K562 (cell line): ENCODE measurements around the gene PON1. TPM values are rescaled to one million over a fixed set of nuclear protein-coding genes. Genes with fewer than 3 reads are reported as not detected.

Experiments used
- ATAC-seq: fragments of 200-7000 bp; cut with Tn5 transposase; 3 replicates; pipeline ENCODE4 v1.9.1; 2020; ENCODE audit warnings: moderate library complexity
- BruUV-seq: library from RNA; stranded (reverse); fragments of 400-500 nt; replicated peaks from 2 replicates; lab custom pipeline; 2021; lab: Mats Ljungman, UMichigan
- CTCF ChIA-PET: fragments of 300-600 bp; formaldehyde crosslinking; extraction: SDS; loops from one replicate; lab custom pipeline; 2021; ENCODE audit warnings: low intra/inter-chr PET ratio; lab: Yijun Ruan, JAX
- POLR2A ChIA-PET: fragments of 300-600, 350-650 bp; sonication (Branson Sonifier 250); formaldehyde crosslinking; extraction: SDS; loops from one replicate; lab custom pipeline; 2021; ENCODE audit warnings: antibody characterized with exemption, inconsistent platforms; lab: Yijun Ruan, JAX
- DNase-seq, 4 experiments: peaks; one replicate each; pipeline versions ENCODE4 v3.0.0 to v3.0.0-alpha.2; 2011 to 2018; ENCODE audit warnings: low spot score in 3 of 4, mixed read lengths in 3 of 4; ENCODE audit errors: extremely low read depth in 1 of 4
- FAIRE-seq: peaks from 2 replicates; lab custom pipeline; 2011; peaks lifted over from hg19 to GRCh38; lab: Jason Lieb, UNC
- H2AFZ ChIP-seq: 2 replicates; pipeline ENCODE4 v1.6.0; 2011; ENCODE audit warnings: low read depth, low read length, control low read depth, inconsistent platforms
- H3K27ac ChIP-seq: fragments of 200-600 bp; 3 replicates; pipeline ENCODE4 v1.8.0; 2011; ENCODE audit warnings: low read depth, mild to moderate bottlenecking, control low read depth, inconsistent platforms, low read length, moderate library complexity, mixed read lengths; ENCODE audit errors: extremely low read depth
- H3K27me3 ChIP-seq, 2 experiments: fragments of 300-600 bp in 1 of 2; 2 replicates in 1 of 2; 3 replicates in 1 of 2; pipeline versions ENCODE4 v1.6.0 to v1.8.0; 2011; ENCODE audit warnings: inconsistent platforms in 2 of 2, low read length in 2 of 2, mild to moderate bottlenecking in 1 of 2, mixed read lengths in 1 of 2, moderate library complexity in 1 of 2; ENCODE audit not compliant: control insufficient read depth in 2 of 2, insufficient read depth in 2 of 2
- H3K36me3 ChIP-seq: fragments of 300-600 bp; 3 replicates; pipeline ENCODE4 v1.8.0; 2011; ENCODE audit warnings: mild to moderate bottlenecking, low read length, inconsistent platforms; ENCODE audit not compliant: control insufficient read depth, insufficient read depth
- H3K4me1 ChIP-seq, 2 experiments: fragments of 200-600 bp in 1 of 2; replicated peaks in 1 of 2; 2 replicates in 1 of 2; 3 replicates in 1 of 2; pipeline versions ENCODE4 v1.5.1 to v1.8.0; 2011; ENCODE audit warnings: inconsistent platforms in 2 of 2, low read length in 2 of 2, mild to moderate bottlenecking in 1 of 2, mixed read lengths in 1 of 2, moderate library complexity in 1 of 2; ENCODE audit not compliant: control insufficient read depth in 2 of 2, insufficient read depth in 2 of 2
- H3K4me2 ChIP-seq: 2 replicates; pipeline ENCODE4 v1.6.1; 2011; ENCODE audit warnings: low read length, control low read depth, inconsistent platforms, mixed read lengths; ENCODE audit not compliant: insufficient read depth
- H3K4me3 ChIP-seq: fragments of 200-600 bp; sonication (generic), shearing (Covaris generic); 2 replicates; pipeline ENCODE4 v1.5.1; 2016; ENCODE audit warnings: control low read depth, inconsistent platforms
- H3K79me2 ChIP-seq: fragments of 200-600 bp; 3 replicates; pipeline ENCODE4 v1.8.0; 2011; ENCODE audit warnings: low read length, inconsistent platforms; ENCODE audit not compliant: control insufficient read depth, insufficient read depth
- H3K9ac ChIP-seq, 2 experiments: 2 replicates each; pipeline versions ENCODE4 v1.6.0 to v1.6.1; 2011; ENCODE audit warnings: low read depth in 2 of 2, low read length in 2 of 2, control low read depth in 1 of 2, inconsistent platforms in 1 of 2, mild to moderate bottlenecking in 1 of 2, mixed read lengths in 1 of 2; ENCODE audit not compliant: insufficient read depth in 1 of 2
- H3K9me1 ChIP-seq: one replicate; pipeline ENCODE4 v1.6.0; 2011; ENCODE audit warnings: inconsistent platforms, mild to moderate bottlenecking, low read length, moderate library complexity; ENCODE audit not compliant: control insufficient read depth, insufficient read depth
- H3K9me3 ChIP-seq: replicated peaks from 2 replicates; pipeline ENCODE4 v1.5.1; 2011; ENCODE audit warnings: low read depth, low read length, inconsistent platforms; ENCODE audit not compliant: control insufficient read depth, insufficient read depth
- H4K20me1 ChIP-seq: replicated peaks from 2 replicates; pipeline ENCODE4 v1.6.1; 2011; ENCODE audit warnings: low read length, inconsistent platforms, mixed read lengths; ENCODE audit not compliant: control insufficient read depth, insufficient read depth
- CBFA2T2 ChIP-seq: fragments of 450-650 bp; conservative IDR thresholded peaks from 2 replicates; pipeline ENCODE4 v1.6.1; 2017; ENCODE audit warnings: mild to moderate bottlenecking
- CTCF ChIP-seq, 3 experiments: IDR thresholded peaks in 2 of 3; conservative IDR thresholded peaks in 1 of 3; 2 replicates each; pipeline ENCODE4 v1.5.1; 2011 to 2012; ENCODE audit warnings: low read length in 3 of 3, mild to moderate bottlenecking in 3 of 3, control low read depth in 2 of 3, improper control_type of control experiment in 1 of 3, inconsistent platforms in 1 of 3, low read depth in 1 of 3, mixed read lengths in 1 of 3, moderate library complexity in 1 of 3; ENCODE audit not compliant: insufficient read depth in 2 of 3
- NFATC3 ChIP-seq: fragments of 450-650 bp; IDR thresholded peaks from 2 replicates; pipeline ENCODE4 v1.6.1; 2017; ENCODE audit warnings: mild to moderate bottlenecking
- NFRKB ChIP-seq: fragments of 450-650 bp; IDR thresholded peaks from 2 replicates; pipeline ENCODE4 v1.6.1; 2016; ENCODE audit warnings: low read depth
- TFAP4 ChIP-seq: sonication (generic); formaldehyde crosslinking; IDR thresholded peaks from 2 replicates; pipeline ENCODE4 v1.8.0; 2022; ENCODE audit warnings: missing genetic modification reagents, mild to moderate bottlenecking, moderate library complexity, borderline replicate concordance
- ZC3H11A ChIP-seq: IDR thresholded peaks from 2 replicates; pipeline ENCODE4 v1.6.1; 2012; ENCODE audit warnings: low read depth, low read length, improper control_type of control experiment
- ZNF318 ChIP-seq, 2 experiments: fragments of 450-650 bp; IDR thresholded peaks; 2 replicates each; pipeline ENCODE4 v1.6.1; 2016; ENCODE audit warnings: mild to moderate bottlenecking in 2 of 2, borderline replicate concordance in 1 of 2, low read depth in 1 of 2, moderate library complexity in 1 of 2
- WGBS: fragments of 100-300 bp; shearing (Covaris generic); methylation state at CpG from one replicate; pipeline ENCODE4 v1.1.6; 2016; ENCODE audit warnings: low coverage, mixed read lengths; ENCODE audit not compliant: insufficient coverage; ENCODE audit errors: missing lambda C conversion rate; 5-methylcytosine and 5-hydroxymethylcytosine counted together
- in situ Hi-C: fragments of 300-500 bp; cut with MboI; formaldehyde crosslinking; loops from 4 replicates; pipeline ENCODE4 v1.15.0; 2018; ENCODE audit warnings: inconsistent platforms, mixed read lengths
- intact Hi-C: fragments of 100-400 bp; cut with micrococcal nuclease; formaldehyde crosslinking; loops from 2 replicates; pipeline ENCODE4 v1.14.2; 2022
- polyA plus RNA-seq, 8 experiments: library from polyadenylated mRNA; depleted of rRNA in 4 of 8; stranded (reverse) in 5 of 8; unstranded in 3 of 8; fragments of >200 nt; fragmentation: Nextera tagmentation in 2 of 8; fragmentation: Illumina TruSeq in 1 of 8; extraction: Ambion mirVana in 2 of 8; extraction: Trizol in 1 of 8; gene quantifications; 2 replicates each; pipeline versions ENCODE4 v1.2.1 to v1.2.3, GENCODE V29; 2011 to 2014; ENCODE audit warnings: inconsistent platforms in 1 of 8, missing spikeins in 1 of 8
- total RNA-seq, 7 experiments: library from RNA; depleted of rRNA in 6 of 7; stranded (reverse); fragments of >200 nt in 6 of 7; fragmentation: Illumina TruSeq in 2 of 7; extraction: Trizol in 2 of 7; gene quantifications; 2 replicates each; pipeline versions ENCODE4 v1.2.1 to v1.2.3, GENCODE V29; 2011 to 2021; ENCODE audit warnings: low replicate concordance in 1 of 7

PON1 gene
- total and polyA plus RNA-seq, 9 of the 15 experiments (the other 6 are each of a cell fraction or from before 2014, with no cell fraction given) = not detected

DNA sequence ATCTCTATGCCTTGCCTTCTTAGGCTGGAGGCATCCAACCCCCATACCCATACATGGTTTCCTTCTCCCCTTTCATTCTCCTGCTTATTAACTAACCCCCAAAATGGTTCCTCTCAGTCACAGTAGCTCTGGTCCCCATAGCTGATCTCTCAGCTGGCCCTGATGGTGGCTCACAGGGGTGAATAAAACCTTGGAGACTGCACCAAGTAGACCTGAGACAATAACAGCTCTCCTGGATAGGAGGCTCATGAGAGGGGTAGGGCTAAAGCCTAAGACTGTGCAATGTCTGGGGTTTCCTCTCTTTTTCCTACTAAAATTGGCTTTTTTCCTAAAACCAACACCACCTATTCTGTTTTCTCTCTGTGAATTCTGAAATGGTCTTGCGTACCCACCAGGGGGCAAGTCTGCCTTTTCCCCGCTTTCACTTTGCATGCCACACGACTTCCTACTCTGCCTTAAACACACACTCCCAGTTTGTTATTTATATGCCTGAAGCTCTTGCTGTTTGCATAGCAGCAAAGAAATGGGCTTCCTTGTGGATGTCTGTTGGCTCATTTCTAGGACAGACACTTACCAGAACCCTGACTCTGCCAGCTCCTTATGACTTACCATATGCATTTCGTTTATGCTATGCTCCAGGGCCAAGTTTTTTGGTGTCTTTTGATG is 18.4 kb upstream of the PON1 start:
- Histone ChIP-seq H3K27me3 (no peaks in the 10 kb centered on the region), H2AFZ (no peak overlapping the region), H3K9ac (no peak overlapping the region), H3K79me2 (no peaks in the 10 kb centered on the region), H3K4me1 (no peaks in the 10 kb centered on the region), H3K4me2 (no peak overlapping the region), H4K20me1 (no peaks in the 10 kb centered on the region), H3K4me3 (no peak overlapping the region), H3K9me1 (no peaks in the 10 kb centered on the region), H3K27ac (no peak overlapping the region), H3K9me3 (no peaks in the 10 kb centered on the region), H3K36me3 (no peaks in the 10 kb centered on the region)
- DNase-seq = no peak
- TF ChIP-seq CBFA2T2 (no peak), NFATC3 (no peak), ZC3H11A (no peak), TFAP4 (CRISPR knock-in tag) (no peak), NFRKB (no peak), CTCF (IDR thresholded peaks at IDR 0.05 in 2 of 3, conservative IDR thresholded peaks at IDR 0.05 in 1 of 3; ENCODE audit: insufficient read depth in 2 of 3, low read depth in 1 of 3, low read length in 3 of 3) (peak in 2 of 3 experiments; percentile 7 to 20; a peak in 3 of 6 replicates), ZNF318 (IDR thresholded peaks at IDR 0.05; ENCODE audit: borderline replicate concordance in 1 of 2, low read depth in 1 of 2) (no peak)
- BruUV-seq = no TSS peak
- intact Hi-C loops = no loop called here
- no peak for FAIRE-seq
- peak; percentile 38 for ATAC-seq
- in situ Hi-C loops = no loop called here
- CTCF ChIA-PET = interaction anchor here (0.8 kb wide), 1 partner anchor 138 kb away, joined by 3 read pairs; no protein-coding TSS in a partner anchor
- 3% methylated on average over 4 of the region's 4 CpGs for WGBS
- POLR2A ChIA-PET = interaction anchor here (0.6 kb wide), 1 partner anchor 265 kb away, joined by 3 read pairs; no protein-coding TSS in a partner anchor
